Measurements from ENCODE around the gene HDAC11. TPM values are rescaled to one million over a fixed set of nuclear protein-coding genes. Genes with fewer than 3 reads are reported as not detected.

HDAC11 gene
- total and polyA plus RNA-seq, 2 of the 13 experiments (the other 11 are each of a cell fraction or from before 2014, with no cell fraction given), result 13.7 to 33.1 TPM

GRCh38 chr3:13459605-13460340 is 20.3 kb upstream of the HDAC11 start (continued):
- TF ChIP-seq SAFB2 (CRISPR knock-in tag; IDR thresholded peaks at IDR 0.05; ENCODE audit: borderline replicate concordance, low read depth), result no peak
- TF ChIP-seq ZNF251 (CRISPR knock-in tag; IDR thresholded peaks at IDR 0.05), result no peak
- no peak for TF ChIP-seq FOXM1 (CRISPR knock-in tag; IDR thresholded peaks at IDR 0.05)
- TF ChIP-seq, protein P1, sequence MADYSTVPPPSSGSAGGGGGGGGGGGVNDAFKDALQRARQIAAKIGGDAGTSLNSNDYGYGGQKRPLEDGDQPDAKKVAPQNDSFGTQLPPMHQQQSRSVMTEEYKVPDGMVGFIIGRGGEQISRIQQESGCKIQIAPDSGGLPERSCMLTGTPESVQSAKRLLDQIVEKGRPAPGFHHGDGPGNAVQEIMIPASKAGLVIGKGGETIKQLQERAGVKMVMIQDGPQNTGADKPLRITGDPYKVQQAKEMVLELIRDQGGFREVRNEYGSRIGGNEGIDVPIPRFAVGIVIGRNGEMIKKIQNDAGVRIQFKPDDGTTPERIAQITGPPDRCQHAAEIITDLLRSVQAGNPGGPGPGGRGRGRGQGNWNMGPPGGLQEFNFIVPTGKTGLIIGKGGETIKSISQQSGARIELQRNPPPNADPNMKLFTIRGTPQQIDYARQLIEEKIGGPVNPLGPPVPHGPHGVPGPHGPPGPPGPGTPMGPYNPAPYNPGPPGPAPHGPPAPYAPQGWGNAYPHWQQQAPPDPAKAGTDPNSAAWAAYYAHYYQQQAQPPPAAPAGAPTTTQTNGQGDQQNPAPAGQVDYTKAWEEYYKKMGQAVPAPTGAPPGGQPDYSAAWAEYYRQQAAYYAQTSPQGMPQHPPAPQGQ (CRISPR knock-in tag; IDR thresholded peaks at IDR 0.05; ENCODE audit: borderline replicate concordance), result no peak
- TF ChIP-seq, protein P2, sequence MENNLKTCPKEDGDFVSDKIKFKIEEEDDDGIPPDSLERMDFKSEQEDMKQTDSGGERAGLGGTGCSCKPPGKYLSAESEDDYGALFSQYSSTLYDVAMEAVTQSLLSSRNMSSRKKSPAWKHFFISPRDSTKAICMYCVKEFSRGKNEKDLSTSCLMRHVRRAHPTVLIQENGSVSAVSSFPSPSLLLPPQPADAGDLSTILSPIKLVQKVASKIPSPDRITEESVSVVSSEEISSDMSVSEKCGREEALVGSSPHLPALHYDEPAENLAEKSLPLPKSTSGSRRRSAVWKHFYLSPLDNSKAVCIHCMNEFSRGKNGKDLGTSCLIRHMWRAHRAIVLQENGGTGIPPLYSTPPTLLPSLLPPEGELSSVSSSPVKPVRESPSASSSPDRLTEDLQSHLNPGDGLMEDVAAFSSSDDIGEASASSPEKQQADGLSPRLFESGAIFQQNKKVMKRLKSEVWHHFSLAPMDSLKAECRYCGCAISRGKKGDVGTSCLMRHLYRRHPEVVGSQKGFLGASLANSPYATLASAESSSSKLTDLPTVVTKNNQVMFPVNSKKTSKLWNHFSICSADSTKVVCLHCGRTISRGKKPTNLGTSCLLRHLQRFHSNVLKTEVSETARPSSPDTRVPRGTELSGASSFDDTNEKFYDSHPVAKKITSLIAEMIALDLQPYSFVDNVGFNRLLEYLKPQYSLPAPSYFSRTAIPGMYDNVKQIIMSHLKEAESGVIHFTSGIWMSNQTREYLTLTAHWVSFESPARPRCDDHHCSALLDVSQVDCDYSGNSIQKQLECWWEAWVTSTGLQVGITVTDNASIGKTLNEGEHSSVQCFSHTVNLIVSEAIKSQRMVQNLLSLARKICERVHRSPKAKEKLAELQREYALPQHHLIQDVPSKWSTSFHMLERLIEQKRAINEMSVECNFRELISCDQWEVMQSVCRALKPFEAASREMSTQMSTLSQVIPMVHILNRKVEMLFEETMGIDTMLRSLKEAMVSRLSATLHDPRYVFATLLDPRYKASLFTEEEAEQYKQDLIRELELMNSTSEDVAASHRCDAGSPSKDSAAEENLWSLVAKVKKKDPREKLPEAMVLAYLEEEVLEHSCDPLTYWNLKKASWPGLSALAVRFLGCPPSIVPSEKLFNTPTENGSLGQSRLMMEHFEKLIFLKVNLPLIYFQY (CRISPR knock-in tag; IDR thresholded peaks at IDR 0.05; ENCODE audit: borderline replicate concordance), result no peak
- no peak for TF ChIP-seq ZNF296 (CRISPR knock-in tag; conservative IDR thresholded peaks at IDR 0.05)
- no peak for TF ChIP-seq WIZ (CRISPR knock-in tag; IDR thresholded peaks at IDR 0.05)
- TF ChIP-seq, protein P3, sequence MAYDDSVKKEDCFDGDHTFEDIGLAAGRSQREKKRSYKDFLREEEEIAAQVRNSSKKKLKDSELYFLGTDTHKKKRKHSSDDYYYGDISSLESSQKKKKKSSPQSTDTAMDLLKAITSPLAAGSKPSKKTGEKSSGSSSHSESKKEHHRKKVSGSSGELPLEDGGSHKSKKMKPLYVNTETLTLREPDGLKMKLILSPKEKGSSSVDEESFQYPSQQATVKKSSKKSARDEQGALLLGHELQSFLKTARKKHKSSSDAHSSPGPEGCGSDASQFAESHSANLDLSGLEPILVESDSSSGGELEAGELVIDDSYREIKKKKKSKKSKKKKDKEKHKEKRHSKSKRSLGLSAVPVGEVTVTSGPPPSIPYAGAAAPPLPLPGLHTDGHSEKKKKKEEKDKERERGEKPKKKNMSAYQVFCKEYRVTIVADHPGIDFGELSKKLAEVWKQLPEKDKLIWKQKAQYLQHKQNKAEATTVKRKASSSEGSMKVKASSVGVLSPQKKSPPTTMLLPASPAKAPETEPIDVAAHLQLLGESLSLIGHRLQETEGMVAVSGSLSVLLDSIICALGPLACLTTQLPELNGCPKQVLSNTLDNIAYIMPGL (CRISPR knock-in tag; IDR thresholded peaks at IDR 0.05; ENCODE audit: borderline replicate concordance in 1 of 2, low read depth in 1 of 2), result no peak
- TF ChIP-seq ZNF570 (CRISPR knock-in tag; IDR thresholded peaks at IDR 0.05; ENCODE audit: borderline replicate concordance), result no peak
- TF ChIP-seq E2F5 (CRISPR knock-in tag; conservative IDR thresholded peaks at IDR 0.05), result no peak
- TF ChIP-seq BCL6 (CRISPR knock-in tag; IDR thresholded peaks at IDR 0.05), result peak; percentile 51
- TF ChIP-seq THAP9 (CRISPR knock-in tag; IDR thresholded peaks at IDR 0.05; ENCODE audit: borderline replicate concordance), result no peak
- no peak for TF ChIP-seq TSC22D2 (CRISPR knock-in tag; IDR thresholded peaks at IDR 0.05; ENCODE audit: borderline replicate concordance)
- TF ChIP-seq ZNF674 (CRISPR knock-in tag; IDR thresholded peaks at IDR 0.05; ENCODE audit: low read depth), result no peak
- no peak for TF ChIP-seq PCBP2 (optimal IDR thresholded peaks at IDR 0.05; ENCODE audit: low read depth, low read length, poor library complexity, severe bottlenecking)

All from HepG2 (cell line).